Gastrocnemius medialis (tissue), 4 donors: ENCODE results near the gene TEX14.
"Not testable (repeated sequence)": the region's sequence is repeated elsewhere in the genome, so short reads cannot be mapped to it uniquely, and the experiment has no call there.

ENCODE experiments used
- POLR2A ChIP-seq, 2 donors: fragments of 450-650 bp; IDR thresholded peaks; one replicate each; pipeline ENCODE4 v1.6.1; 2017; ENCODE audit warnings: antibody characterized with exemption in 2 of 2, mild to moderate bottlenecking in 2 of 2, moderate library complexity in 2 of 2
- TF ChIP-seq, protein P1 (sequence below), 5 experiments: fragments of 450-650 bp in 3 of 5; fragments of 200-600 bp in 2 of 5; sonication (generic) in 2 of 5; IDR thresholded peaks in 4 of 5; conservative IDR thresholded peaks in 1 of 5; 1 replicate in 4 of 5; 2 replicates in 1 of 5; pipeline ENCODE4 v1.5.1; 2016 to 2019; ENCODE audit warnings: antibody characterized with exemption in 5 of 5, mild to moderate bottlenecking in 3 of 5, moderate library complexity in 3 of 5

DNA sequence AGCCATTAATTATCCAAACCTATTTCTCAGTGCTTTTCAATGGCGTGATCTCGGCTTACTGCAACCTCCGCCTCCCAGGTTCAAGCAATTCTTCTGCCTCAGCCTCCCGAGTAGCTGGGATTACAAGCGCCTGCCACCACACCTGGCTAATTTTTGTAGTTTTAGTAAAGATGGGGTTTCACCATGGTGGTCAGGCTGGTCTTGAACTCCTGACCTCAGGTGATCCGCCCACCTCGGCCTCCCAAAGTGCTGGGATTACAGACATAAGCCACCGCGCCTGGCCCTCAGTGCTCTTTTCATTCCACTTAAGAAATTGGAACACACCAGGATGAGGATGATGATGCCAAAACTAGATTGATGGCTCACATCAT lies 32.1 kb downstream of the TEX14 start:
- TF ChIP-seq, protein P1, sequence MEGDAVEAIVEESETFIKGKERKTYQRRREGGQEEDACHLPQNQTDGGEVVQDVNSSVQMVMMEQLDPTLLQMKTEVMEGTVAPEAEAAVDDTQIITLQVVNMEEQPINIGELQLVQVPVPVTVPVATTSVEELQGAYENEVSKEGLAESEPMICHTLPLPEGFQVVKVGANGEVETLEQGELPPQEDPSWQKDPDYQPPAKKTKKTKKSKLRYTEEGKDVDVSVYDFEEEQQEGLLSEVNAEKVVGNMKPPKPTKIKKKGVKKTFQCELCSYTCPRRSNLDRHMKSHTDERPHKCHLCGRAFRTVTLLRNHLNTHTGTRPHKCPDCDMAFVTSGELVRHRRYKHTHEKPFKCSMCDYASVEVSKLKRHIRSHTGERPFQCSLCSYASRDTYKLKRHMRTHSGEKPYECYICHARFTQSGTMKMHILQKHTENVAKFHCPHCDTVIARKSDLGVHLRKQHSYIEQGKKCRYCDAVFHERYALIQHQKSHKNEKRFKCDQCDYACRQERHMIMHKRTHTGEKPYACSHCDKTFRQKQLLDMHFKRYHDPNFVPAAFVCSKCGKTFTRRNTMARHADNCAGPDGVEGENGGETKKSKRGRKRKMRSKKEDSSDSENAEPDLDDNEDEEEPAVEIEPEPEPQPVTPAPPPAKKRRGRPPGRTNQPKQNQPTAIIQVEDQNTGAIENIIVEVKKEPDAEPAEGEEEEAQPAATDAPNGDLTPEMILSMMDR (IDR thresholded peaks at IDR 0.05 in 4 of 5, conservative IDR thresholded peaks at IDR 0.05 in 1 of 5): not testable (repeated sequence)
- not testable (repeated sequence) for TF ChIP-seq POLR2A (IDR thresholded peaks at IDR 0.05)
